ENCODE data around the gene MRPL10. TPM values are rescaled to one million over a fixed set of nuclear protein-coding genes. Genes with fewer than 3 reads are reported as not detected.

Gene MRPL10
- total and polyA plus RNA-seq, 2 of the 8 experiments (the other 6 are each of a cell fraction or from before 2014, with no cell fraction given) = 85.3 to 214 TPM

- 95% methylated on average over 22 of the region's 22 CpGs; no CpG with 5 or more reads in 1 of the 2 experiments for WGBS, 2 experiments (ENCODE audit: extremely low coverage in 1 of 2, insufficient coverage in 1 of 2, insufficient read length in 1 of 2, insufficient replicate concordance in 2 of 2, low coverage in 1 of 2, low lambda C conversion rate in 2 of 2, missing lambda C conversion rate in 1 of 2)
- Histone ChIP-seq H3K4me3 (ENCODE audit: extremely low read depth in 1 of 4, insufficient read depth in 2 of 4, low read depth in 3 of 4, low read length in 4 of 4) (no peak overlapping the region), H3K27ac (ENCODE audit: low read depth, low read length) (no peak overlapping the region), H4K5ac (ENCODE audit: insufficient read length, low read depth, low read length) (no peak overlapping the region), H2AK5ac (ENCODE audit: low read depth, low read length) (no peak overlapping the region), H3K18ac (ENCODE audit: extremely low read depth, low read length) (no peak overlapping the region), H3K23ac (ENCODE audit: insufficient read length) (no peak overlapping the region), H3K9ac (replicated peaks in 1 of 4; ENCODE audit: extremely low read depth in 1 of 4, low read depth in 3 of 4, low read length in 3 of 4) (no peak overlapping the region), H3K23me2 (ENCODE audit: low read depth, low read length) (no peaks in the 10 kb centered on the region), H3K79me1 (ENCODE audit: low read depth, low read length) (no peaks in the 10 kb centered on the region; the same call in none of the 2 replicates), H2AFZ (ENCODE audit: low read length) (no peak overlapping the region), H2BK5ac (ENCODE audit: low read depth, low read length) (no peak overlapping the region), H3K9me3 (ENCODE audit: insufficient read depth in 2 of 2, low read depth in 1 of 2, low read length in 1 of 2) (no peaks in the 10 kb centered on the region), H3K27me3 (replicated peaks in 1 of 4; ENCODE audit: control insufficient read depth in 3 of 4, extremely low read depth in 1 of 4, insufficient read depth in 3 of 4, low read length in 3 of 4) (no peaks in the 10 kb centered on the region), H4K91ac (replicated peaks; ENCODE audit: insufficient read length, low read length) (no peak overlapping the region), H2BK20ac (ENCODE audit: low read length) (no peak overlapping the region), H4K20me1 (replicated peaks in 1 of 2; ENCODE audit: control insufficient read depth in 1 of 2, insufficient read depth in 2 of 2, low read length in 2 of 2) (peaks cover 0 to 3% of the 10 kb centered on the region in 2 experiments), H4K8ac (ENCODE audit: extremely low read depth, insufficient read depth, low read length) (no peak overlapping the region), H3K4me1 (replicated peaks in 1 of 4; ENCODE audit: control insufficient read depth in 3 of 4, insufficient read depth in 4 of 4, low read length in 3 of 4) (no peaks in the 10 kb centered on the region; a peak in 1 of 7 replicates), H3K4me2 (ENCODE audit: insufficient read depth in 1 of 2, low read depth in 2 of 2, low read length in 2 of 2) (no peak overlapping the region), H3K56ac (replicated peaks; ENCODE audit: insufficient read length, low read depth, low read length) (no peak overlapping the region), H2BK15ac (ENCODE audit: low read length) (no peak overlapping the region), H3K14ac (ENCODE audit: insufficient read length) (no peak overlapping the region), H2BK120ac (replicated peaks; ENCODE audit: low read depth, low read length) (no peak overlapping the region), H3K36me3 (ENCODE audit: control insufficient read depth in 2 of 4, insufficient read depth in 4 of 4, low read length in 3 of 4) (peaks cover 0 to 2% (median 0%) of the 10 kb centered on the region in 4 experiments; a peak in 1 of 8 replicates), H2BK12ac (ENCODE audit: low read depth, low read length) (no peak overlapping the region), H3K4ac (replicated peaks; ENCODE audit: insufficient read length, low read depth, low read length) (no peak overlapping the region), H3K79me2 (ENCODE audit: control insufficient read depth in 1 of 2, insufficient read depth in 2 of 2, low read length in 2 of 2) (no peaks in the 10 kb centered on the region)
- no peak for FAIRE-seq
- CTCF ChIA-PET (ENCODE audit: partially characterized antibody) = interaction anchor here (1.1 to 1.4 kb wide), 2 partner anchors 33 to 71 kb away, joined by 3 to 4 read pairs; no protein-coding TSS in a partner anchor
- POLR2A ChIA-PET (ENCODE audit: partially characterized antibody) = no interaction called here
- no peak for DNase-seq (ENCODE audit: low read depth in 1 of 2, low spot score in 2 of 2)
- no peak for TF ChIP-seq EP300 (IDR thresholded peaks at IDR 0.05; ENCODE audit: borderline replicate concordance in 1 of 2, low read depth in 2 of 2, low read length in 2 of 2)
- TF ChIP-seq, protein P1, sequence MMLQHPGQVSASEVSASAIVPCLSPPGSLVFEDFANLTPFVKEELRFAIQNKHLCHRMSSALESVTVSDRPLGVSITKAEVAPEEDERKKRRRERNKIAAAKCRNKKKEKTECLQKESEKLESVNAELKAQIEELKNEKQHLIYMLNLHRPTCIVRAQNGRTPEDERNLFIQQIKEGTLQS (IDR thresholded peaks at IDR 0.05; ENCODE audit: insufficient read depth, low read depth, low read length) = no peak
- TF ChIP-seq, protein P2, sequence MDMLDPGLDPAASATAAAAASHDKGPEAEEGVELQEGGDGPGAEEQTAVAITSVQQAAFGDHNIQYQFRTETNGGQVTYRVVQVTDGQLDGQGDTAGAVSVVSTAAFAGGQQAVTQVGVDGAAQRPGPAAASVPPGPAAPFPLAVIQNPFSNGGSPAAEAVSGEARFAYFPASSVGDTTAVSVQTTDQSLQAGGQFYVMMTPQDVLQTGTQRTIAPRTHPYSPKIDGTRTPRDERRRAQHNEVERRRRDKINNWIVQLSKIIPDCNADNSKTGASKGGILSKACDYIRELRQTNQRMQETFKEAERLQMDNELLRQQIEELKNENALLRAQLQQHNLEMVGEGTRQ (IDR thresholded peaks at IDR 0.05; ENCODE audit: low read length) = no peak
- TF ChIP-seq SP1 (IDR thresholded peaks at IDR 0.05; ENCODE audit: low read depth, low read length) = no peak
- TF ChIP-seq GABPA (IDR thresholded peaks at IDR 0.05; ENCODE audit: borderline replicate concordance, insufficient read depth, low read length) = no peak
- TF ChIP-seq YY1 (IDR thresholded peaks at IDR 0.05; ENCODE audit: low read depth, low read length) = no peak
- TF ChIP-seq JUND (IDR thresholded peaks at IDR 0.05; ENCODE audit: low read length) = no peak
- no peak for TF ChIP-seq RFX5 (IDR thresholded peaks at IDR 0.05; ENCODE audit: borderline replicate concordance, low read depth, low read length)
- no peak for TF ChIP-seq KDM5A (IDR thresholded peaks at IDR 0.05; ENCODE audit: low read length)
- no peak for TF ChIP-seq CREB1 (IDR thresholded peaks at IDR 0.05)
- TF ChIP-seq E2F6 (IDR thresholded peaks at IDR 0.05) = no peak
- no peak for TF ChIP-seq SUZ12 (IDR thresholded peaks at IDR 0.05; ENCODE audit: low read length)
Observed at GRCh38 chr17:47813512-47814031, 17.8 kb downstream of the MRPL10 start.

Measured in H1 (cell line).